Heart right ventricle (tissue), 16 donors: ENCODE data around the gene PSD4. TPM values are rescaled to one million over a fixed set of nuclear protein-coding genes. Genes with fewer than 3 reads are reported as not detected.

ENCODE experiments used
- ATAC-seq, 8 donors: fragments of 200-7000 bp; cut with Tn5 transposase; one replicate each; pipeline ENCODE4 v1.9.1; 2020; ENCODE audit warnings: mild to moderate bottlenecking in 8 of 8, moderate library complexity in 8 of 8, moderate number of reproducible peaks in 1 of 8
- DNase-seq, 2 donors: peaks; one replicate each; pipeline ENCODE4 v3.0.0-alpha.2; 2020
- H3K27ac ChIP-seq, 10 donors: fragments of 200-600 bp; sonication (generic) in 2 of 10; one replicate each; pipeline versions ENCODE4 v1.5.0 to v1.8.0; 2020 to 2022; ENCODE audit warnings: mild to moderate bottlenecking in 3 of 10
- H3K27me3 ChIP-seq, 7 donors: fragments of 200-600 bp; one replicate each; pipeline ENCODE4 v1.8.0; 2021 to 2022; ENCODE audit warnings: mild to moderate bottlenecking in 2 of 7
- H3K36me3 ChIP-seq, 9 donors: fragments of 200-600 bp; sonication (generic) in 1 of 9; one replicate each; pipeline versions ENCODE4 v1.5.0 to v1.8.0; 2020 to 2022; ENCODE audit warnings: mild to moderate bottlenecking in 2 of 9
- H3K4me1 ChIP-seq, 9 donors: fragments of 200-600 bp; sonication (generic) in 1 of 9; one replicate each; pipeline versions ENCODE4 v1.5.0 to v1.8.0; 2020 to 2022; ENCODE audit warnings: mild to moderate bottlenecking in 4 of 9
- H3K4me3 ChIP-seq, 10 donors: fragments of 200-600 bp; sonication (generic) in 2 of 10; one replicate each; pipeline versions ENCODE4 v1.5.0 to v1.8.0; 2020 to 2022; ENCODE audit warnings: mild to moderate bottlenecking in 7 of 10, moderate library complexity in 2 of 10
- H3K9me3 ChIP-seq, 11 donors: fragments of 200-600 bp in 10 of 11; sonication (generic) in 2 of 11; one replicate each; pipeline versions ENCODE4 v1.5.0 to v1.8.0; 2013 to 2022; ENCODE audit warnings: mild to moderate bottlenecking in 2 of 11, control low read depth in 1 of 11, moderate library complexity in 1 of 11
- WGBS, 2 donors: extraction: QIAGEN DNeasy Blood & Tissue Kit; methylation state at CpG; one replicate each; pipeline ENCODE4 v1.1.7; 2013; ENCODE audit warnings: inconsistent platforms in 1 of 2; 5-methylcytosine and 5-hydroxymethylcytosine counted together
- intact Hi-C, 10 donors: fragments of 100-400 bp; cut with DNase I; formaldehyde crosslinking; loops; one replicate each; pipeline versions ENCODE4 v1.11.1 to v1.14.2; 2022
- polyA plus RNA-seq, 2 donors: library from polyadenylated mRNA; stranded (reverse); fragments of 200-250 nt; gene quantifications; one replicate each; pipeline ENCODE4 v1.2.3, GENCODE V29; 2013
- total RNA-seq, 10 donors: library from RNA; stranded (reverse); fragmentation: NEBNext Ultra II Directional in 3 of 10; extraction: Animal tissue kit (Norgen Biotek cat#: 25700) in 3 of 10; gene quantifications; one replicate each; pipeline versions ENCODE4 v1.2.1 to v1.2.4, GENCODE V29; 2021 to 2023
- TF ChIP-seq, protein P1 (sequence below), 9 donors: fragments of 200-600 bp; sonication (generic) in 2 of 9; IDR thresholded peaks; one replicate each; pipeline versions ENCODE4 v1.5.0 to v1.8.0; 2021 to 2022; ENCODE audit warnings: antibody characterized with exemption in 9 of 9, mild to moderate bottlenecking in 5 of 9, moderate library complexity in 1 of 9
- donor health status: Arrhythmogenic right ventricular cardiomyopathy.
- donor health status: ischemic (EF 13 %, LVEDD 7.1; RV severe dilation, severe dysfunction).
- donor health status: healthy with polysubstance abuse.
- donor health status: DM: no; HTN: yes; CAD: no.
- donor health status: DM: no; HTN: no; CAD: no.
- donor health status: ischemic (EF 25% LVEDD 6.9; RV normal size, moderate dysfunction).
- donor health status: ischemic (EF 25% LVEDD 5.7; RV mildly dilated, moderate dysfunction).
- donor health status: healthy.
- donor health status: DM: yes; HTN: yes; CAD: no.
- donor health status: Ischemic cardiomyopathy.
- donor health status: ischemic (EF 35%, LVEDD 5.7; RV mildly dilated, moderate dysfunction).
- donor health status: nonischemic (EF 11% LVEDD 7.7; RV severe dilation, severe dysfunction).
- donor health status: DM: yes; HTN: yes; CAD: no.
- donor health status: PGD.
- donor health status: ischemic (EF 29% LVEDD 5.4; RV normal size, mild dysfunction).
- donor health status: nonischemic (EF 23%, LVEDD 6.1; RV moderate dilation, normal function).

Gene PSD4
- total and polyA plus RNA-seq, 12 donors, result 1.0 to 13.0 (median 1.7) TPM

DNA sequence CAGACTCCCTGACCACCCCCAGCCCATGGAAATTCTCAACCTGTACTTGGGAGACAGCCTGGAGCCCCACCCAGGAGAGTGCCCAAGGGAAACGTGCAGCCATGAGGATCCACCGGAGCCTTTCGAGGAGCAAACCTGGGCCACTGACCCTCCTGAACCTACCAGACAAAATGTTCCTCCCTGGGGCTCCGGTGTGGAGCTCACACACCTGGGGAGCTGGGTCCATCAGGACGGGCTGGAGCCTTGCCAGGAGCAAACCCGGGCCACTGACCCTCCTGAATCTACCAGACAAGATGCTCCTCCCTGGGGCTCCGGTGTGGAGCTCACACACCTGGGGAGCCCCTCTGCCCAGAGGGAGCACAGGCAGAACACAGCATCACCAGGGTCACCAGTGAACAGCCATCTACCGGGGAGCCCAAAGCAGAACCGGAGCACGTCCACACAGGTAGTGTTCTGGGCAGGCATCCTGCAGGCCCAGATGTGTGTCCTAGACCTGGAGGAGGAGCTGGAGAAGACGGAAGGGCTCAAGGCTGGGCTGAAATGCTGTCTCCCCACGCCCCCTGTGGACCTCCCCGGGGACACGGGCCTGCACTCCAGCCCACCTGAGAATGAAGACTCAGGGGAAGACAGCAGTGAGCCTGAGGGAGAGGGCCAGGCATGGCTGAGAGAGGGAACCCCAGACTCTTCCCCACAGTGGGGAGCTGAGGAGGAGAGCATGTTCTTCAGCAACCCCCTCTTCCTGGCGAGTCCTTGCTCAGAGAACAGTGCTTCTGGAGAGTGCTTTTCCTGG lies 8.9 kb downstream of the PSD4 start:
- no peak for DNase-seq
- ATAC-seq, result no peak
- TF ChIP-seq, protein P1, sequence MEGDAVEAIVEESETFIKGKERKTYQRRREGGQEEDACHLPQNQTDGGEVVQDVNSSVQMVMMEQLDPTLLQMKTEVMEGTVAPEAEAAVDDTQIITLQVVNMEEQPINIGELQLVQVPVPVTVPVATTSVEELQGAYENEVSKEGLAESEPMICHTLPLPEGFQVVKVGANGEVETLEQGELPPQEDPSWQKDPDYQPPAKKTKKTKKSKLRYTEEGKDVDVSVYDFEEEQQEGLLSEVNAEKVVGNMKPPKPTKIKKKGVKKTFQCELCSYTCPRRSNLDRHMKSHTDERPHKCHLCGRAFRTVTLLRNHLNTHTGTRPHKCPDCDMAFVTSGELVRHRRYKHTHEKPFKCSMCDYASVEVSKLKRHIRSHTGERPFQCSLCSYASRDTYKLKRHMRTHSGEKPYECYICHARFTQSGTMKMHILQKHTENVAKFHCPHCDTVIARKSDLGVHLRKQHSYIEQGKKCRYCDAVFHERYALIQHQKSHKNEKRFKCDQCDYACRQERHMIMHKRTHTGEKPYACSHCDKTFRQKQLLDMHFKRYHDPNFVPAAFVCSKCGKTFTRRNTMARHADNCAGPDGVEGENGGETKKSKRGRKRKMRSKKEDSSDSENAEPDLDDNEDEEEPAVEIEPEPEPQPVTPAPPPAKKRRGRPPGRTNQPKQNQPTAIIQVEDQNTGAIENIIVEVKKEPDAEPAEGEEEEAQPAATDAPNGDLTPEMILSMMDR (IDR thresholded peaks at IDR 0.05), result no peak

DNA sequence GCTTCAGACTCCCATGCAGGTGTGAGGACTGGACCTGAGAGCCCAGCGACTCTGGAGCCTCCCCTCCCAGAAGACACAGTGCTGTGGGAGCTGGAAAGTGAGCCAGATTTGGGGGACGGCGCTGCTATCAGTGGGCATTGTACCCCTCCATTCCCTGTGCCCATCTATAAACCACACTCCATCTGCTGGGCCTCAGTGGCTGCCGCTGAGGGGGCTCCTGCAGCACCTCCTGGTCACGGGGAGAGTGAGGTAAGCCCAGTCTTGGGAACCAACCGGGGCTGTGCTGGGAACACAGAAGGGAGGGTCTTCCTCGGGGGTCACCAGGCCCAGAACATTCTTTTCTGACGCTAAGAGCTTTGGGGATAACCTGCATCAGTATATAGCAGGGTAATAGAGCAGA lies 9.5 kb downstream of the PSD4 start:
- Histone ChIP-seq H3K27me3 (peaks cover 0 to 3% (median 0%) of the 10 kb centered on the region in 7 donors), H3K9me3 (no peaks in the 10 kb centered on the region), H3K27ac (no peak overlapping the region), H3K4me1 (peaks cover 0 to 68% (median 0%) of the 10 kb centered on the region in 9 donors), H3K36me3 (peaks cover 0 to 30% (median 0%) of the 10 kb centered on the region in 9 donors), H3K4me3 (no peak overlapping the region)
- TF ChIP-seq, protein P1 (IDR thresholded peaks at IDR 0.05), result no peak
- intact Hi-C loops, result loop anchor here in 1 of 10 donors (10.0 kb wide), 1 partner anchor 98 kb away; no protein-coding TSS in a partner anchor
- 93% methylated on average over 8 of the region's 8 CpGs for WGBS, 2 donors
- DNase-seq (no peak), ATAC-seq (no peak)

More for the DNA sequence above, 8.9 kb downstream of the PSD4 start:
- Histone ChIP-seq H3K36me3 (peaks cover 0 to 30% (median 0%) of the 10 kb centered on the region in 9 donors), H3K9me3 (no peaks in the 10 kb centered on the region), H3K4me3 (no peak overlapping the region), H3K4me1 (peaks cover 0 to 67% (median 0%) of the 10 kb centered on the region in 9 donors), H3K27me3 (peaks cover 0 to 3% (median 0%) of the 10 kb centered on the region in 7 donors), H3K27ac (no peak overlapping the region)
- intact Hi-C loops, result loop anchor here in 1 of 10 donors (10.0 kb wide), 1 partner anchor 98 kb away; no protein-coding TSS in a partner anchor
- 91 to 92% methylated on average over 15 of the region's 15 CpGs for WGBS, 2 donors

DNA sequence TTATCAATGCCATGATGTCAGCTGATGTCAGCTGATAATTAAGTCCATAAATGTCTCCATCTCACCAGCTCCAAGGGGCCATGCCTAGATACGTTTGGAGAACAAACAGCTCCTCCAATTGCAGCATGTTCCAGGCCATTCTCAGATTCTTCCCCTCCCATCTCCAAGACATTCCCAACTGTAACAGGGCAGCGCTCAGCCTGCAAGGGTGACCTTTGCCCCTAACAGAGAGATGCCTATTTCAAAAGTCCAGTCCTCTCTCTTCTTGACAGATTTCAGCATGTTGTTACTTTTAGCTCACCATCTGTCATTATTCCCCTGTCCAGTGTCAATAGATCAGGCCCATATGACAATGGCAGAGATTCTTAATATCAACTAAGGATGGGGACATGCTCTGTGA lies 9.9 kb downstream of the PSD4 start:
- Histone ChIP-seq H3K36me3 (peaks cover 0 to 32% (median 0%) of the 10 kb centered on the region in 9 donors), H3K27me3 (peaks cover 0 to under 1% (median 0%) of the 10 kb centered on the region in 7 donors), H3K9me3 (no peaks in the 10 kb centered on the region), H3K4me1 (peaks cover 0 to 69% (median 0%) of the 10 kb centered on the region in 9 donors), H3K4me3 (no peak overlapping the region), H3K27ac (no peak overlapping the region)
- intact Hi-C loops, result loop anchor here in 1 of 10 donors (10.0 kb wide), 1 partner anchor 99 kb away; no protein-coding TSS in a partner anchor
- TF ChIP-seq, protein P1 (IDR thresholded peaks at IDR 0.05), result no peak
- ATAC-seq (no peak), DNase-seq (no peak)
- WGBS, 2 donors, result 77 to 87% methylated on average over 2 of the region's 2 CpGs

DNA sequence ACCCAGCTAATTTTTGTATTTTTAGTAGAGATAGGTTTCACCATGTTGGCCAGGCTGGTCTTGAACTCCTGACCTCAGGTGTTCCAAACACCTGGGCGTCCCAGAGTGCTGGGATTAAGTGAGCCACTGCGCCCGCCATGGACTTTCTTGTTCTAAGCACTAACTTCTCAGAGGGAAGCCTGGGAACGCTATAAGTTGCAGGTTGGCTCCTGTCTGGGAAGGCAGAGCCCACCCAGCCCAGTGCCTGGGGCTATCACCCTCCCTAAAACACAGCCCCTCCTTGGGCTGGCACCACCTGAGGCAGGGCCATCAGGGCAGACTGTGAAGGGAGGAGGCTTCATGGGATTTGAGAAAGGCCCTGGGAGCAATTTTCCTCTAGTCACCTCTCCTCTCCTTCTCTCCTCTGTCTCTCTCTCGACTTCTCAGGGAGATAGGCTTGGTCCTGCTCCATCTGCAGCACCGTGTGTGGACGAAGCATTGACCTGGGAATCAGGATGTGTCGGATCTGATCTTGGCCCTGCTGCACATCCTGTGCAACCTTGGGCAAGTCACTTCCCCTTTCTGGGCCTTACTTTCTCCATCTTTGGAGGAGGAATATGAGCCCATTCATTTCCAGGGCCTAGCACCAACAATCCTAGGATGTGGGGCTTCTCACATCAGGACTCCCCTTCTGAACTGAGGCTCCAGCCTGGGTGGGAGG lies 10.9 kb downstream of the PSD4 start:
- H3K9me3 ChIP-seq, result no peaks in the 10 kb centered on the region
- DNase-seq, result no peak
- no peaks in the 10 kb centered on the region for H3K27me3 ChIP-seq
- no peak overlapping the region for H3K27ac ChIP-seq
- intact Hi-C loops, result loop anchor here in 1 of 10 donors (10.0 kb wide), 1 partner anchor 100 kb away; no protein-coding TSS in a partner anchor
- no peak for ATAC-seq
- H3K36me3 ChIP-seq, result peaks cover 0 to 36% (median 0%) of the 10 kb centered on the region in 9 donors
- 87 to 89% methylated on average over 8 of the region's 8 CpGs for WGBS, 2 donors
- H3K4me1 ChIP-seq, result peaks cover 0 to 63% (median 0%) of the 10 kb centered on the region in 9 donors
- TF ChIP-seq, protein P1 (IDR thresholded peaks at IDR 0.05), result no peak
- no peak overlapping the region for H3K4me3 ChIP-seq
